Effector memory CD8-positive, alpha-beta T cell (primary cell): ENCODE data around the gene CLEC2L.
A peak's percentile ranks its signal among the peaks of the same experiment; 100 is the strongest.
"Not testable (repeated sequence)": the region's sequence is repeated elsewhere in the genome, so short reads cannot be mapped to it uniquely, and the experiment has no call there.

Source experiments
- ATAC-seq: fragments of 150-1000 bp; cut with Tn5 transposase; replicated peaks from 2 replicates; pipeline ENCODE4 v1.10.0; 2021; ENCODE audit warnings: mild to moderate bottlenecking, moderate library complexity
- DNase-seq, 3 experiments: peaks; one replicate each; pipeline ENCODE4 v3.0.0; 2021
- H3K27ac Mint-ChIP-seq, 2 donors: one replicate each; pipeline ENCODE4 v1.8.0; 2022; ENCODE audit warnings: mild to moderate bottlenecking in 2 of 2, mixed read lengths in 2 of 2, moderate library complexity in 2 of 2
- H3K27me3 Mint-ChIP-seq, 2 donors: one replicate each; pipeline ENCODE4 v1.8.0; 2022; ENCODE audit warnings: mixed read lengths in 2 of 2
- H3K36me3 Mint-ChIP-seq: one replicate; pipeline ENCODE4 v1.8.0; 2022; ENCODE audit warnings: mild to moderate bottlenecking, moderate library complexity, mixed read lengths; ENCODE audit not compliant: insufficient read depth
- H3K4me1 Mint-ChIP-seq, 2 donors: one replicate each; pipeline ENCODE4 v1.8.0; 2022; ENCODE audit warnings: low read depth in 2 of 2, mixed read lengths in 2 of 2
- H3K4me3 Mint-ChIP-seq, 2 donors: one replicate each; pipeline ENCODE4 v1.8.0; 2022; ENCODE audit warnings: mild to moderate bottlenecking in 2 of 2, mixed read lengths in 2 of 2, moderate library complexity in 2 of 2
- H3K9me3 Mint-ChIP-seq, 2 donors: one replicate each; pipeline ENCODE4 v1.8.0; 2022; ENCODE audit warnings: mixed read lengths in 2 of 2

Gene CLEC2L

GRCh38 chr7:139544645-139545044, 21.2 kb downstream of the CLEC2L start:
- ATAC-seq (no peak), DNase-seq (no peak)
- Mint-ChIP-seq H3K36me3 (no peaks in the 10 kb centered on the region), H3K4me1 (no peaks in the 10 kb centered on the region), H3K4me3 (no peak overlapping the region), H3K27me3 (peaks cover 0 to 12% of the 10 kb centered on the region in 2 donors), H3K27ac (no peak overlapping the region), H3K9me3 (no peaks in the 10 kb centered on the region)

GRCh38 chr7:139548302-139549028, 25.0 kb downstream of the CLEC2L start:
- Mint-ChIP-seq H3K27me3 (peaks cover 0 to 15% of the 10 kb centered on the region in 2 donors), H3K4me1 (no peaks in the 10 kb centered on the region), H3K36me3 (no peaks in the 10 kb centered on the region), H3K9me3 (no peaks in the 10 kb centered on the region), H3K27ac (no peak overlapping the region), H3K4me3 (no peak overlapping the region)
- ATAC-seq = no peak
- no peak for DNase-seq

- peaks cover 37 to 41% of the 10 kb centered on the region in 2 donors for H3K27me3 Mint-ChIP-seq
- ATAC-seq, H3K4me1 Mint-ChIP-seq, H3K9me3 Mint-ChIP-seq, DNase-seq, H3K36me3 Mint-ChIP-seq, H3K4me3 Mint-ChIP-seq, H3K27ac Mint-ChIP-seq: not testable (repeated sequence)
Measured at GRCh38 chr7:139553991-139554700, 30.7 kb downstream of the CLEC2L start.

GRCh38 chr7:139557857-139558581, 34.5 kb downstream of the CLEC2L start:
- no peak for DNase-seq
- no peaks in the 10 kb centered on the region for H3K36me3 Mint-ChIP-seq
- peaks cover 42 to 50% of the 10 kb centered on the region in 2 donors for H3K27me3 Mint-ChIP-seq
- H3K4me1 Mint-ChIP-seq = no peaks in the 10 kb centered on the region
- no peak overlapping the region for H3K4me3 Mint-ChIP-seq
- no peak for ATAC-seq
- no peaks in the 10 kb centered on the region for H3K9me3 Mint-ChIP-seq
- no peak overlapping the region for H3K27ac Mint-ChIP-seq

- no peaks in the 10 kb centered on the region for H3K4me1 Mint-ChIP-seq
- DNase-seq (no peak), ATAC-seq (no peak)
- no peak overlapping the region for H3K27ac Mint-ChIP-seq
- H3K27me3 Mint-ChIP-seq = peaks cover 35 to 36% of the 10 kb centered on the region in 2 donors
- no peak overlapping the region for H3K4me3 Mint-ChIP-seq
- H3K36me3 Mint-ChIP-seq = no peaks in the 10 kb centered on the region
- no peaks in the 10 kb centered on the region for H3K9me3 Mint-ChIP-seq
Measured at GRCh38 chr7:139559364-139560105, 36.0 kb downstream of the CLEC2L start.

- no peaks in the 10 kb centered on the region for H3K36me3 Mint-ChIP-seq
- ATAC-seq (no peak), DNase-seq (no peak)
- no peak overlapping the region for H3K4me3 Mint-ChIP-seq
- H3K27me3 Mint-ChIP-seq = peaks cover 28 to 29% of the 10 kb centered on the region in 2 donors
- H3K27ac Mint-ChIP-seq = no peak overlapping the region
- no peaks in the 10 kb centered on the region for H3K4me1 Mint-ChIP-seq
- H3K9me3 Mint-ChIP-seq = no peaks in the 10 kb centered on the region
Measured at GRCh38 chr7:139560199-139560598, 36.7 kb downstream of the CLEC2L start.

- H3K27me3 Mint-ChIP-seq = peaks cover 24 to 28% of the 10 kb centered on the region in 2 donors
- H3K9me3 Mint-ChIP-seq = no peaks in the 10 kb centered on the region
- no peak for DNase-seq
- no peaks in the 10 kb centered on the region for H3K36me3 Mint-ChIP-seq
- no peak overlapping the region for H3K27ac Mint-ChIP-seq
- ATAC-seq = no peak
- H3K4me1 Mint-ChIP-seq = no peaks in the 10 kb centered on the region
- no peak overlapping the region for H3K4me3 Mint-ChIP-seq
Measured at GRCh38 chr7:139560678-139561077, 37.2 kb downstream of the CLEC2L start.

GRCh38 chr7:139562491-139562890, 39.0 kb downstream of the CLEC2L start:
- H3K4me3 Mint-ChIP-seq = no peak overlapping the region
- no peaks in the 10 kb centered on the region for H3K36me3 Mint-ChIP-seq
- H3K27me3 Mint-ChIP-seq = peaks cover 19 to 23% of the 10 kb centered on the region in 2 donors
- H3K4me1 Mint-ChIP-seq = no peaks in the 10 kb centered on the region
- no peaks in the 10 kb centered on the region for H3K9me3 Mint-ChIP-seq
- ATAC-seq (no peak), DNase-seq (no peak)
- H3K27ac Mint-ChIP-seq = no peak overlapping the region

- peaks cover 13 to 18% of the 10 kb centered on the region in 2 donors for H3K27me3 Mint-ChIP-seq
- DNase-seq = no peak
- no peak overlapping the region for H3K27ac Mint-ChIP-seq
- H3K36me3 Mint-ChIP-seq = no peaks in the 10 kb centered on the region
- no peaks in the 10 kb centered on the region for H3K4me1 Mint-ChIP-seq
- H3K9me3 Mint-ChIP-seq = no peaks in the 10 kb centered on the region
- no peak for ATAC-seq
- no peak overlapping the region for H3K4me3 Mint-ChIP-seq
Measured at GRCh38 chr7:139562961-139563565, 39.6 kb downstream of the CLEC2L start.

- H3K9me3 Mint-ChIP-seq = no peaks in the 10 kb centered on the region
- DNase-seq (no peak), ATAC-seq (no peak)
- H3K4me1 Mint-ChIP-seq = no peaks in the 10 kb centered on the region
- no peaks in the 10 kb centered on the region for H3K36me3 Mint-ChIP-seq
- no peak overlapping the region for H3K27ac Mint-ChIP-seq
- H3K27me3 Mint-ChIP-seq = peaks cover 8 to 12% of the 10 kb centered on the region in 2 donors
- H3K4me3 Mint-ChIP-seq = no peak overlapping the region
Measured at GRCh38 chr7:139563856-139564255, 40.4 kb downstream of the CLEC2L start.

GRCh38 chr7:139566075-139566474, 42.6 kb downstream of the CLEC2L start:
- ATAC-seq (no peak), DNase-seq (no peak)
- Mint-ChIP-seq H3K27me3 (no peaks in the 10 kb centered on the region), H3K4me3 (no peak overlapping the region), H3K36me3 (no peaks in the 10 kb centered on the region), H3K4me1 (no peaks in the 10 kb centered on the region), H3K9me3 (no peaks in the 10 kb centered on the region), H3K27ac (no peak overlapping the region)

- H3K4me3 Mint-ChIP-seq = no peak overlapping the region
- no peaks in the 10 kb centered on the region for H3K27me3 Mint-ChIP-seq
- peak overlapping the region in 1 of 2 donors; percentile 6 for H3K27ac Mint-ChIP-seq
- H3K9me3 Mint-ChIP-seq = no peaks in the 10 kb centered on the region
- no peaks in the 10 kb centered on the region for H3K4me1 Mint-ChIP-seq
- ATAC-seq (no peak), DNase-seq (no peak)
- H3K36me3 Mint-ChIP-seq = no peaks in the 10 kb centered on the region
Measured at GRCh38 chr7:139566736-139567646, 43.5 kb downstream of the CLEC2L start.
